NCI-H2171 (cell line): ENCODE measurements around the gene ADCY2.
A peak's percentile ranks its signal among the peaks of the same experiment; 100 is the strongest.

Source experiments
- DNase-seq: peaks from one replicate; lab custom pipeline; 2025; lab: John Stamatoyannopoulos, UW

The ADCY2 gene

DNA sequence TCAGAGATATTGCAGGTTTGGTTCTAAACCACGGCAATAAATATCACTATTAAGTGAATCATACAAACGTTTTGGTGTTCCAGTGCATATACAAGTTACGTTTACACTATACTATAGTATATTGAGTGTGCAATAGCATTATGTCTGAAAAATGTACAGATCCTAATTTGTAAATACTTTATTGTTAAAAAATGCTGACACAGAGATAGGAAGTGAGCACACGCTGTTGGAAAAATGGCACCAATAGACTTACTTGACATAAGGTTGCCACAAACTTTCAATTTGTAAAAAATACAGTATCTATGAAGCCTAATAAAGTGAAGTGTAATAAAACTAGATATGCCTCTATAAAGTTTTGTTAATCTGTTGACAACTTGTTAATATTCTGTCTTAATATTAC is 439.0 kb downstream of the ADCY2 start:
- DNase-seq: no peak

- DNase-seq: no peak
Observed at GRCh38 chr5:7837403-7837802, 441.5 kb downstream of the ADCY2 start.

GRCh38 chr5:7842531-7842930 is 446.6 kb downstream of the ADCY2 start:
- DNase-seq: no peak

DNA sequence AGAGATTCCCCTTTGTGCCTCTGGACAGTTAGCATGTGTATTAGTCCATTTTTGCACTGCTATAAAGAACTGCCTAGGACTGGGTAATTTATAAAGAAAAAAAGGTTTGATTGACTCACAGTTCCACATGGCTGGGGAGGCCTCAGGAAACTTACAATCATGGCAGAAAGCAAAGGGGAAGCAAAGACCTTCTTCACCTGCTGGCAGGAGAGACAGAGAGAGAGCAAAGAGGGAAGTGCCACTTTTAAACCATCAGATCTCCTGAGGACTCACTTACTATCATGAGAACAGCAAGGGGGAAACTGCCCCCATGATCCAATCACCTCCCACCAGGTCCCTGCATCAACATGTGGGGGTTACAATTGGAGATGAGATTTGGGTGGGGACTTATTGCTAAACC is 449.0 kb downstream of the ADCY2 start:
- no peak for DNase-seq

DNA sequence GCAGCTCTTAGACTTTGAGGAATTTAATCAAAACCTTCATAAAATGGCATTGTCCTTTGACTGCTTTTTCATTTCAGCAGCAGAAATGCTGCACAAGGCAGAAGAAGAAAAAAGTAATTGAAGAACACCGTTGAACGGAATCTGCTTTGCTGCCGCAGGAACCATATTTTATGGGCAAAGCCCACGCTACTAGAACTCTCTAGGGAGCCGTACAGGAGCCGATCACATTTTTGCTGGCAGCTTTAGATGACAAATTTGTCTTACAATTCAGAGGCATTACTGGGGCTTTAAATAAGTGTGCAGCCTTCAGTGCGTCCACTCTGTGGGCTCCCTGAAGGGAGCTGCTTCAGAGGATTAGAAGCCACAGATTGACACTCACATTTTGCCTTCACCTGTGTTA is 449.6 kb downstream of the ADCY2 start:
- DNase-seq: peak; percentile 18

DNA sequence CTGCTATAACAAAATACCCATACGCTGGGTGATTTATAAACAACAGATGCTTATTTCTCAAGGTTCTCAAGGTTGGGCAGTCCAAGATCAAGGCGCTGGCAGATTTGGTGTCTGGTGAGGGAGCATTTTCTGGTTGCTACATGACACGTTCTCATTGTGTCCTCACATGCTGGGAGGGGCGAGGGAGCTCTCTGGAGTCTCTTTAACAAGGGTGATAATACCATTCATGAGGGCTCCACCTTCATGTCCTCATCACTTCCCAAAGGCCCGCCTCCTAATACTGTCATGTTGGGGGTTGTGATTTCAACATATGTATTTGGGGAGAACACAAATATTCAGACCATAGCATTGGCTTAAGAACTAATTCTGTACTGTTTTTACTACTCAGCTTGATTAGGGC is 450.4 kb downstream of the ADCY2 start:
- DNase-seq: no peak

DNA sequence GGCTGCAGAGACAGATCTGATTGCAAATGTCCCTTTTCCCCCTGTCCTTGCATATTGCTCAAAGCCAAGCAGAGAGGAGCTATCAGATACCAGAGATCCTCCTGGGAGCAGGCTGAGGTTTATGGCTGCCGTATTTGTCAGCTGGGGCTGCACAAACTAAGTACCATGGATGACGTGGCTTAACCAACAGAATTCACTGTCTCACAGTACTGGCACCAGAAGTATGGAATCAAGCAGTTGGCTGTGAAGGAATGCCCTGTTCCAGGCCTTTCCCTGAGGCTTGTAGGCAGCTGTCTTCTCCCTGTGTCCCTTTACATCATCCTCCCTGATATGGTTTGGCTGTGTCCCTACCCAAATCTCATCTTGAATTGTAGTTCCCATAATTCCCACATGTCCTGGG is 452.4 kb downstream of the ADCY2 start:
- DNase-seq: no peak

DNA sequence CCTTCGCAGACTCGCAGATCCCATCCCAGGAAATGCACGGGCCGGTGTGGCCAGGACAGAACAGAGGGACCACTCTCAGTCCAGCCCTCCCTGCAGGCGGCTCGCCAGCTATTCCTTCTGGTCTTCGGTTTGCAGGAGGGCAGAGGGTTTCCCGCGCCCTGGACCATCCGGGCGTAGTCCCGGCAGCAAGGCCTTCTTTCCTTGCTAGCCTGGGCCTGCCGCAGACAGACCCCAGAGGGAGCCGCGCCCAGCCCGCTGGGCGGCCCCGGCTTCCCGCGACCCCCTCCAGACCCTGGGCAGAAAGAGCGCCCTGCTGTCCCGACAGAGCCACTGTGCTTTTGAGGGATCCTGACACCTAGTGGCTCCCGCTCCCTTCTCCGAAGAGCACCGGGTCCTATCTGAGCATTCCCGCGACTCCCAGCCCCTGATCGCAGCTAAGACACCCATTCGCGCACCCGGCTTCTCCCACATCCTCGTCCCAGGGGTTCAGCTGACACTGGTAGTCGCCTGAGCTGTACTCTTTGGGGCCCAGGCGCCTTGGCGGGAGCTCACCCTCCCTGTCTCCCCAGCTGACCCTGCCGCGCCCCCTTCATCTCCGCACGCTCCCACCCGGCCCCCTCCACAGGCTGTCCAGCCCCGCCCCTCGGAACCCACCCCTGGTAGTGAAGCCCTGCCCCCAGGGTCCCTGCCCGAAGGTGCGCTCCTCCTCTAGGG is 453.9 kb downstream of the ADCY2 start:
- peak; percentile 60 for DNase-seq

GRCh38 chr5:7850395-7851239 is 454.7 kb downstream of the ADCY2 start, which contains the start of gene CFAP90:
Gene CFAP90 (minus strand): TSS chr5:7851133. CDS start chr5:7851021, 112 bp downstream.
- DNase-seq: peak; percentile 81

DNA sequence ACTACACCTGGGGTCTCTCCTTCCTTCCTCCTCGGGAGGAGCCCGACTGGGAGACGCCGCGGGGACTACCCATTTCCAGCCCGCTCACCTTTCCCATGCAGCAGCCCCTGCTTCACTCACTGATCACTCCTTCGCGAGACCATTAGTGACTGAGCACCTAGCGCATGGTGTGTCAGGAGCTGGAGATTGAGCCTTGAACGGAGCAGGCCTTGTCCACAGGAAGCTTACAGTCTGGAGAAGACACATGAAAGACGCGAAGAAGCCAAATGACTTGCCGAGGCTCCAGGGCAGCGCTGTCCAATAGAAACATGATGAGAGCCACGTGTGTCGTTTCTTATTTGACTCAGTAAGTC is 455.3 kb downstream of the ADCY2 start:
- no peak for DNase-seq

DNA sequence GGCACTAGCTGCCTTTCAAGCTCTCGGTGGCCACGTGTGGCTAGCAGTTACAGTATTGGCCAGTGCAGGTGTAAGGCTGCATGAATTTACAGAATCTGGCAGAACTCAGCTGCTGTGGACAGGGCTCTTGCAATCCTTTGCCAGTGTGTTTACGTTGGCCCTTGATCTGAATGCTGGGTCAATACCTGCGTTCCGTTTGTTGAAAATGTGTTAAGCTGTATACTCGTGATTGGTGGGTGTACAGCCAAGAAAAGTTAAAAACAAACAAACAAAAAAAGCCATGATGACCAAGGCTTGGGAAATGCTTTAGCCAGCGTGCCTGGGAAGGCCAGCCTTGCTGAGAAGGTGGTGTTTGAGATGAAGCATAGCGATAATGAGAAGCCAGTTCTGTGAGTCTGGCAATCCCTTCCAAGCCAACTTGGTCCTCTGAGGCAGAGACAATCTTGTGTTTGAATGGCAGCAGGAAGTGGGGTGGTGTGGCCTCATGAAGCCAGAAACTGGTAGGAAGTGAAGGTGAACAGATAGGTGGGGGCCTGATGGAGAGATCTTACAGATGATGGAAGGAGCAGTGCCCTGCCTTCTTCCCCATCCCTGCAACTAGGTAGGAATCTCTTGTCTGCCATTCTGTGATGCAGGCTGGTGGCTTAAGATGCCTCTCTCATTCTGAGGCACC is 455.8 kb downstream of the ADCY2 start:
- no peak for DNase-seq

GRCh38 chr5:7852542-7852941 is 456.6 kb downstream of the ADCY2 start:
- no peak for DNase-seq

DNA sequence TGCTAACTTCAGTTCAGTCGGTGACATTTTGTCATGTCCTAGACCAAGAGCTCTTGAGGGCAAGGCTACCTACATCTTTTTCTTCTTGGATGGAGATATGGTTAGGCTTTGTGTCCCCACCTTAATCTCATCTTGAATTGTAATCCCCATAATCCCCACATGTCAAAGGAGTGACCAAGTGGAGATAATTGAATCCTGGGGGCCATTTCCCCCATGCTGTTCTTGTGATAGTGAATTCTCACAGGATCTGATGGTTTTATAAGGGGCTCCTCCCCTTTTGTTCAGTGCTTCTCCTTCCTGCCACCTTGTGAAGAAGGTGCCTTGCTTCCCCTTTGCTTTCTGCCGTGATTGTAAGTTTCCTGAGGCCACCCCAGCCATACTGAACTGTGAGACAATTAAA is 457.1 kb downstream of the ADCY2 start:
- no peak for DNase-seq

DNA sequence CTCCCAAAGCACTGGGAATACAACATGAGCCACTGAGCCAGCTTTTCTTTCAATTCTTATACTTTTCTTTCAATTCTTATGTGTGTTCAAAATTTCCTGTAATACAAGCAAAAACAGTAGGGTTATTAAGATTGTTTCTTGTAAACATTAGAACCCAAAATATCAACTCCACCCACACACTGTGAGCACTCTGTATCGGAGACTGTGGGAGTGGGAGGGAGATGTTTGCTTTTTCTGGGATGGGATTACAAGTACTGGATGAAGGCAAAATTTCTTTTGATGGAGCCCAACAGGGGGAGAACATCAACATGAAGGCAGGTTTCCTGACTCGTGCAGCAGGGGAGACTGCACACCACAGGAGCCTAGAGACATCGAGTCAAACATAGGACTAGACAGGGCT is 459.7 kb downstream of the ADCY2 start:
- no peak for DNase-seq

- no peak for DNase-seq
Observed at GRCh38 chr5:7856855-7857254, 460.9 kb downstream of the ADCY2 start.

DNA sequence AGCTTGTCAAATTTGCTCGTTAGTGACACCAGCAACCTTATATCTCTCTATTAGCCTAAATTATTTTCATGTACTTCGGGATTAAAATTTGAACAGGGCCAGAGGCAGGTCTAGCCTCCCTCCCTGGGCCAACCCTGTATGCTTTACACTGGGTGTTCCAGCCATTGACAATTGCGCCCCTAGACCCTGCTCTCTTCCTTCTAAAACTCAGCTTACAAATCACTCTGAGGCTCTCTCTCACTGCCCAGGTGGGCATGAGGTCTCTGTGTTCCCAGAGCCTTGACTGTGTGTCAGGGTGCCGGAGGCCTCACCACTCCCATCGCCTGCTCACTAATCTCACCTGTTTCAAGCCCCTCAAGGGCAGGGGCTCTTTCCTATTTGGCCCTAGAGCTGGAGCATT is 461.4 kb downstream of the ADCY2 start:
- no peak for DNase-seq

DNA sequence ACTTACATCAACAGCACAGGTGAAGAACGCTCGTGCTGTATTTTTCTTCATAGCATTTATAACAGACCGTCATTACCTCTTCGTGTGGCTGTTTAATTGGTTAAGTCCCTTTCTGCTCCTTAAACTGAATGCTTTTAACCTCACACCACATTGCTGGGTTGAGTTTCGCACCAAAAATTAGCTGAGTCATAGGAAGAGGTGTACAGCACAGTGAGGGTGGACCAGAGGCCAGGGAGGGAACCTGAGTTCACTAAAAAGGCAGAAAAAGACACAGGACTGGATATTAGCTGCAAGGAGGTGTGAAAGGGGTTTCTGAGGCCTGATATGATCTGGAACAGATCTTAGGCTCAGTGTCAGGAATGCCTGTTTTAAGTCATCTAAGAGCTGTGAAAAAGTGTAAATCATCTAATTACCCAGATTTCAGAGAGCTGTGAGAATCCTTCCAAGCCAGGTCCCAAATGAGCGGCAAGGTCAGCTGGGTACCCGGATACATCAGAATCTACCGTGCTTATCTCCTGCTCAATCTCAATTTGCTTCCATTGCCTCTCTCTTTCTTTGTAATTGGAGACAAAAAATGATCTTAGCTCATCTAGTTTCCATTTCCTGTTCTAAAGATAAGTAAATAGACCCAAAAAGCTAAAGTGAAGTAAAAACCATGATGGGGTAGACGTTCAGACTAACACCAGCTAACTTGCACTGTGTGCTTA is 462.1 kb downstream of the ADCY2 start:
- no peak for DNase-seq

DNA sequence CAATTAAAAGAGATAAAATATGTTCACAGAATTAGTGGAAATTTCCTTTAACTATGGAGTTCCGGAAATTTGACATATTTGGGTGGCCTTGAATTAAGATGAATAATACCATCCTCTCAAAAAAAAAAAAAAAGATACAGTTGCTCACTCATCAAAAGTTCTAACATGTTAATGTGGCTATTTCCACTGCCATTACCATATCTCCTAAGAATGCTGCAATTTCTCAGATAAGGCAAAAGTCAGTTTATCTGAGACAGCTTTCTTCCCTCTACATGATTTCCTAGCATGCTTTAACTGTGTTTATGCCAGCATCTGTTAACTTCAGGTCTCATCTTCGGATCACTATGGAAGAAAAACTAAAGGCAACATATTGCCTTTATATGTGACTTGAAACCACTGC is 470.3 kb downstream of the ADCY2 start:
- DNase-seq: no peak

DNA sequence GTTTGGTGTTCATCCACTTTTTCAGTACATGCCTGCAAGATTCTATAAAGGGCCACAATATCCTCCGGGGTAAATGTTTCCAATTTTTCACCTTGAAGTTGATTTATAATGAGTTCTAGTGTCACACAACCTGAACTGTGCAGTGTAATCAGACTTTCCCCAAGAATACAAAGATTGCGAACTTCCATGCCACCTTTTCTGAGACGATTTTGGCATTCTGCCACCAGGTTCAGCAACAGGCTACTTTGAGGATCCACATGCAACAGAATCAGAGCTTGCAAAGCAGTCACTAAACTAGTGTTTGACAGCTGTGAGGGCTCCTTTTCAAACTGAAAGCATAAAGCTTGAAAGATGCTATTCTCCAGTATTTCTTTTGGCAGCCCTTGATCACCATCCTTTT is 471.3 kb downstream of the ADCY2 start:
- no peak for DNase-seq

- DNase-seq: no peak
Observed at GRCh38 chr5:7868427-7868772, 472.5 kb downstream of the ADCY2 start.

DNA sequence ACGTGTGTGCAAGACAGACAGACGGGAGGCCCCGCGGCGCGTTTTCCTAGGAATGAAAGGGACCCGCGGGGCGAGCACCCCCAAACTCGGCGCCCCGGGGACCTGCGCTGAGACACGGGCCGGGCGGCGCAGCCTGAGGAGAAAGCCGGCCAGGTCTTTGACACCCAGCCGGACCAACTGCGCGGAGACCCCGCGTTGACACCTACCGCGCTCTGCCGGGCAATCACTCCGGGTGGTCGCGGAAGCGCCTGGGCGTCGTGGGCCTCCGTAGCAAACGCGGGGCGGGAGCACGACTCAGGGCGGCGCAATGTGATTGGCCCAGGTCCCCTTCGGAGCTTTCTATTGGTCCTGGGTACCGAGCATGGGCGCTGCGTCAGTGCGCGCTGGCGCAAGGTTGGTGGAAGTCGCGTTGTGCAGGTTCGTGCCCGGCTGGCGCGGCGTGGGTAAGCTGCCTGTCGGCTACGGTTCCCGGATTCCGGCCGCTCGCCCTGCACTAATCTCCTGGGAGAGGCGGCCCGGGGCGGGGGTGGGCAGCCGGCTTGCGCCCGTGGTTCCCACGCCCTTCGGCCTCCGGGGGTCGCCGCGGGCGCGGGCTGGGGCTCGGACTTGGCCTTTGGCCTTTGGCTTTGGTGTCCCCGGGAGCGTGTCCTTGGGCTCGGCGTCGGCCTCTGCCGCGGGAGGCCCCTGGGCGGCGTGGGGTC is 473.0 kb downstream of the ADCY2 start, which contains the start of the genes FASTKD3 and MTRR:
FASTKD3 (minus strand) TSS at position 259 of the 701 bp plus-strand sequence. CDS start 948 bp downstream, outside the sequence.
MTRR (plus strand) TSS at position 376 of the 701 bp plus-strand sequence. CDS start 1,647 bp downstream, outside the sequence.
- peak; percentile 96 for DNase-seq
